Measurements from ENCODE around the gene DOLK. TPM values are rescaled to one million over a fixed set of nuclear protein-coding genes. Genes with fewer than 3 reads are reported as not detected.
"Not testable (repeated sequence)": the region's sequence is repeated elsewhere in the genome, so short reads cannot be mapped to it uniquely, and the experiment has no call there.

DOLK gene
- polyA plus RNA-seq (ENCODE audit: insufficient read depth in 1 of 5, insufficient read length in 5 of 5, low replicate concordance in 1 of 5): 10 to 100 TPM in 3 of 5 donors, 1 to 10 TPM in 2; 8.8 to 13.4 (median 10.9) TPM
- long read RNA-seq, donor 1, transcript DOLK-201 (1 exons, 2,090 nt): major isoform, 18 of 18 reads
- long read RNA-seq, donor 1, partial matches to known transcripts: 0 of 18 reads
- long read RNA-seq, donor 1, other reads (novel, unspliced or antisense): 0 of 18 reads
- long read RNA-seq, donor 2, transcript DOLK-201 (1 exons, 2,090 nt): major isoform, 11 of 11 reads
- long read RNA-seq, donor 2, partial matches to known transcripts: 0 of 11 reads
- long read RNA-seq, donor 2, other reads (novel, unspliced or antisense): 0 of 11 reads
- long read RNA-seq, donor 3, transcript DOLK-201 (1 exons, 2,090 nt): major isoform, 16 of 16 reads
- long read RNA-seq, donor 3, partial matches to known transcripts: 0 of 16 reads
- long read RNA-seq, donor 3, other reads (novel, unspliced or antisense): 0 of 16 reads
- long read RNA-seq, donor 4, transcript DOLK-201 (1 exons, 2,090 nt): major isoform, 8 of 8 reads
- long read RNA-seq, donor 4, partial matches to known transcripts: 0 of 8 reads
- long read RNA-seq, donor 4, other reads (novel, unspliced or antisense): 0 of 8 reads
- long read RNA-seq, donor 5, transcript DOLK-201 (1 exons, 2,090 nt): major isoform, 19 of 19 reads
- long read RNA-seq, donor 5, partial matches to known transcripts: 0 of 19 reads
- long read RNA-seq, donor 5, other reads (novel, unspliced or antisense): 0 of 19 reads
- long read RNA-seq, donor 6, transcript DOLK-201 (1 exons, 2,090 nt): major isoform, 24 of 24 reads
- long read RNA-seq, donor 6, partial matches to known transcripts: 0 of 24 reads
- long read RNA-seq, donor 6, other reads (novel, unspliced or antisense): 0 of 24 reads
- long read RNA-seq, donor 7, transcript DOLK-201 (1 exons, 2,090 nt): major isoform, 20 of 20 reads
- long read RNA-seq, donor 7, partial matches to known transcripts: 0 of 20 reads
- long read RNA-seq, donor 7, other reads (novel, unspliced or antisense): 0 of 20 reads
- long read RNA-seq, donor 8, transcript DOLK-201 (1 exons, 2,090 nt): major isoform, 7 of 7 reads
- long read RNA-seq, donor 8, partial matches to known transcripts: 0 of 7 reads
- long read RNA-seq, donor 8, other reads (novel, unspliced or antisense): 0 of 7 reads

DNA sequence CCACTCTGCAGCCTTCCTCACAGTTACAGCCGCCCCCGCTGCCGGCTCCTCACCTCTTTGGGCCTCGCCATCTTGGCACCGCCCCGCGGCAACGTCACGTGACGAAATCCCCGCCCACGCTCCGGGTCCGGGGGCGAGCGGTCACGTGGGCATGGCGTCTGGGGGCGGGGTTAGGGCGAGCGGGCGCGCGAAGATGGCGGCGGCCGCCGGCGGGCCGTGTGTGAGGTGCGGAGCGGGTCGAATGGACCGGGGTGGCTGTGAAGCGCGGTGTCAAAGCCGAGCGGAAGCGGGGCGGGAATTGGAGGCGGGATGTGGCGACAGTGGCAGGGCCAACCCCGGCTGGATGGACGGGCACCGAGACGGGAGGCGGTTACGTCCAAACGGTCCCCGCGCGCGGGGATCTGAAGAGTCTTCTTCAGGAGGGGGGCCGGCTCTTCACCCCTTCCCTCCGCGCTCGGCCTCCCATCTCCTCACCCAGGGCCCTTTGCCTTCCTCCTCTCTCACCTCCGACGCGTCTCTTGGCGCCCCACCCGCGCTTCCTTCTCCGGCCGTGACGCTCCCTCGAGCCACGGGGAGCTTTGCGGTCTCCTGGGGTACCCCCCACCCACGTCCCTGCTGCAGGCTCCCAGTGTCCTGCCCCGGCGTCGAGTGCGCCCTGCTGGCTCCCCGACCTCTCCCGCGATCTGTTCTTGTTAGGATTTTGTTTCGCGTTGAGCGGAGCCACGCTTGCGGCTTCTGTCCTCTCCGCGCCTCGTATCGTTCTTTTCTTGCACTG, at the start of gene DOLK, which contains the start of gene NUP188:
DOLK (minus strand) TSS at position 77 of the 775 bp plus-strand sequence. CDS start 300 bp downstream, outside the sequence.
NUP188 (plus strand) TSS at position 173 of the 775 bp plus-strand sequence; CDS start at position 194, 21 bp downstream.
- peak; percentile 93 to 94 for DNase-seq

DNA sequence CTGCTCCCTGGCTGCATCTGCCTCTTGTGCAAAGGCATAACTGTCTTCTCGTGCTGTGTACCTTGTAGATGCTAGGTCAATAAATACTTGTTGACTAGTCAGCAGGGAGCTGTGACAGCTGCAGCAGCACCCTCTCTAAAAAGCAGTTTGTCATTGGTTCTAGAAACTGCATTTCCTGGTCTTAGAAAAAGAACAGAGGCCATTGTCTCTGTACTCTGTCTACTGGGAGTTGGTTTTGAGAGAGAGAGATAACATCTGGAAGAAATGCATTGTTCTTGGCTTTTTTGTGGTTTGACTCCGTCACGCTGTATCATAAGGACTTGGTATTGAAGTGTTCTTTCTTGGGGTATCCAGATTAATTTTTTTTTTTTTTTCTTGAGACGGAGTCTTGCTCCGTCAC, 48.4 kb upstream of the DOLK start:
- DNase-seq: no peak

DNA sequence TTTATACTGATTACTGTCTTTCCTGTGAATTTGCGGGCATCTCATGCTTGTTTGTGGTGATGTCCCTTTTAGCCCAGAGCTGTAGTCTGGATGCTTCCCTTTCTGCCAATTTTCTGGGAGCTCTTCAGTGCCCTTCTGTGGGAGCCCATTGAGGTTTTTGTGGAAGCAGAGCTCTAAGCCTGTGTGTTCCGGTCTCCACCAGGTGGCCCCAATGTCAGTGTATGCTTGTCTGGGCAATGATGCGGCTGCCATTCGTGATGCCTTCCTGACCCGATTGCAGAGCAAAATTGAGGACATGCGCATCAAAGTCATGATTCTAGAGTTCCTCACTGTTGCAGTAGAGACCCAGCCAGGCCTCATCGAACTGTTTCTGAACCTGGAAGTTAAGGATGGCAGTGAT, 45.6 kb upstream of the DOLK start:
- DNase-seq: no peak

DNA sequence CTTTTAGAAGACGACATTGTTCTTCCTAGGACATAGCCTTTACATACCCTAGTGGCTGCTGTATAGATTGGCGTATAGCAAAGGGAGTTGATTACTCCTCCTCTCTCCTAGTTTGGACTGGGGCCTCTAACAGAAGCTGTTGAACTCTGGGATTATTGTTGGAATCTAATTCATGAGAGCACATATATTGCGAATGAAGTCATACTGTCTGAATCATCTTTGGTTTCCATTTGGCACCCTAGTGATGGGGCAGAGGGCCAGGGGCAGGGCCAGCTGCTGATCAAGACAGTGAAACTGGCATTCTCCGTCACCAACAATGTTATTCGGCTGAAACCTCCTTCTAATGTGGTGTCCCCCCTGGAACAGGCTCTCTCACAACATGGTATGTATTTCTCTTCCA, 40.4 kb upstream of the DOLK start:
- no peak for DNase-seq

DNA sequence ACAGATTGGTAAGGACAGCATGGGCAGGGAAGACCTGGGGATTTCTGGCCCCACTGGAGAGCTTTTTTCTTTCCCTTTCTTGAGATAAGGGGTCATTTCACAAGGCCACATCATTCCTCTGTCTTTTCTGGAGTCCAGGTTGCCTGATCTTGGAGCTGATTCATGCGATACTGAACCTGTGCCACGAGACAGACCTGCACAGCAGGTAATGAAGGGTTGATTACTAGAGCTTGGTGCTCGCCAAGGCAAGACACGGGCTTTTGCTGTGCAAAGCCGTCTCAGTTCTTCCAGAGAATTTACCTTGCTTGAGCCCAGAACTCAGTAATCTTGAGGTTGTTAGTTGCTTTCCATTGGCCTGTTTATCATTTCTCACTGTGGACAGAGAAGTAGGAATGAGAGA, 39.3 kb upstream of the DOLK start:
- DNase-seq: no peak

DNA sequence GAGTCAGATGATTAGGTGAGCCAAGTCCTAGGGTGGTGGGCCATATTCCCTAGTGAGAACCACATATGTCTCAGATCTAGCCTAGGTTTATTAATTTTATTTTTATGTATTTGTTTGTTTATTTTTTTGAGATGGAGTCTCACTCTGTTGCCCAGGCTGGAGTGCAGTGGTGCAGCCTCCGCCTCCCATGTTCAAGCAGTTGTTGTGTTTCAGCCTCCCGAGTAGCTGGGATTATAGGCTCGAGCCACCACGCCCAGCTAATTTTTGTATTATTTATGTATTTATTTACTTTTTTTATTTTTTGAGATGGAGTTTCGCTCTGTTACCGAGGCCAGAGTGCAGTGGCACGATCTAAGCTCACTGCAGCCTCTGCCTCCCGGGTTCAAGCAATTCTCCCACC, 36.1 kb upstream of the DOLK start:
- DNase-seq: no peak

DNA sequence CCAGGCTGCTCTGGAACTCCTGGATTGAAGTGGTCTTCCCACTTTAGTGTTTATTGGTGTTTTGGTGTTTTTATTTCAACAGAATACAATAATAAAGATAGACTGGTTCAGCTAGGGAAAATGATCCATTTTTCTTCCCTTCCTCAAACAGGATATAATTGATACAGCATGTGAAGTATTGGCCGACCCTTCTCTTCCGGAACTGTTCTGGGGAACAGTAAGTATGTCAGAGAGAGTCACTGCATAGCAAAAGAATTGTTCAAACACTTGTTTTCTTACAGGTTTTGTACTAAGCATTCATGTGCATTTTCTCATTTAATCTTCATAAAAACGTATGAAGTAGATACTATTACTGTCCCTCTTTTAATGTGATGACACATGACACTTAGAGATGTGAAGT, 31.7 kb upstream of the DOLK start:
- DNase-seq: no peak

DNA sequence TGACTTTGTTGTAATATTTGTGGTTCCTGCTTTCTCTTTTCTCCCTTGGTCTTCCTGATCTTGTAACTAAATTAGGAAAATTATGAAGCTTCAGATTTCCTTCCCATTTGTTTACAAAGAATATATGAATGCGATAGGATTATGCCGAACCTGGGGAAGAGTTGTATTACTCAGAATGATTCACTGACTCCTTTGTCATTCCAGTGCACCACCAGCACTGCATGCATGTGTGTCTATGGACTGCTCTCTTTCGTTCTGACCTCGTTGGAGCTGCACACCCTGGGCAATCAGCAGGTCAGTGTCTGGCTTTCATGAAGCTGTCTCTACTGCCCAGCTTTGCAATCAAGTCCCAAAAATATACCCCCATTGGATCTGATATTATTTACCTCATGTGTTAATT, 25.6 kb upstream of the DOLK start:
- no peak for DNase-seq

DNA sequence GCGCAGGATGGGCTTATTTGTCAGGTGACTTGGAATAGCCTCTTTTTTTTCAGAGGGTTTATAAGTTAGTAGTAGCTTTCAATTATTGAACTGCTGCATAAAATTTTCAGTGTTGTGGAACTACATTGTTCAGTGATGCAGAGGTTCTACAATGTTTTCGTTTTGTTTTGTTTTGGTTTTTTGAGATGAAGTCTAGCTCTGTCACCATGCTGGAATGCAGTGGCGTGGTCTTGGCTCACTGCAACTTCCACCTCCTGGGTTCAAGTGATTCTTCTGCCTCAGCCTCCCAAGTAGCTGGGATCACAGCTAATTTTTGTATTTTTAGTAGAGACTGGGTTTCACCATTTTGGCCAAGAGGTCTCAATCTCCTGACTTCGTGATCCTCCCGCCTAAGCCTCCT, 22.1 kb upstream of the DOLK start:
- DNase-seq: no peak

DNA sequence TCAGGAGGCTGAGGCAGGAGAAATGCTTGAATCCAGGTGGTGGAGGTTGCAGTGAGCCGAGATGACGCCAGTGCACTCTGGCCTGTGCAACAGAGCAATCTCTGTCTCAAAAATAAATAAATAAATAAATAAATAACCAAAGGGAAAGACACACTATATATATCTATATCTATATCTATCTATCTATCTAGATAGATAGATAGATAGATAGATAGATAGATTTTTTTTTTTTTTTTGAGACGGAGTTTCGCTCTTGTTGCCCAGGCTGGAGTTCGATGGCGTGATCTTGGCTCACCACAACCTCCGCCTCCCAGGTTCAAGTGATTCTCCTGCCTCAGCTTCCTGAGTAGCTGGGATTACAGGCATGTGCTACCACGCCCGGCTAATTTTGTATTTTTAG, 14.0 kb upstream of the DOLK start:
- DNase-seq: not testable (repeated sequence)

DNA sequence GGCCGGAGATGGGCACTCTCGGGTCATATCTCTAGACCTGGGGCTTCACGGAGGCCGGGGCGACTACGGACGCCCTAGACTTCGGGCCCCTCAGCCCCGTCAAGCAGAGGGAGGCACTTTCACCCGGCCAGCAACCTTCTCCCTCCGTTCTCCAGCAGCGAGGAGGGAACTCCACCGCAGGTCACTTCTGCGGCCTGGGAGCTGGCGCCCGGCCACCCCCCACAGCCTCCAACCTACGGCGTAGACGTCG, 201 bp downstream of the DOLK start:
- DNase-seq: no peak

DNA sequence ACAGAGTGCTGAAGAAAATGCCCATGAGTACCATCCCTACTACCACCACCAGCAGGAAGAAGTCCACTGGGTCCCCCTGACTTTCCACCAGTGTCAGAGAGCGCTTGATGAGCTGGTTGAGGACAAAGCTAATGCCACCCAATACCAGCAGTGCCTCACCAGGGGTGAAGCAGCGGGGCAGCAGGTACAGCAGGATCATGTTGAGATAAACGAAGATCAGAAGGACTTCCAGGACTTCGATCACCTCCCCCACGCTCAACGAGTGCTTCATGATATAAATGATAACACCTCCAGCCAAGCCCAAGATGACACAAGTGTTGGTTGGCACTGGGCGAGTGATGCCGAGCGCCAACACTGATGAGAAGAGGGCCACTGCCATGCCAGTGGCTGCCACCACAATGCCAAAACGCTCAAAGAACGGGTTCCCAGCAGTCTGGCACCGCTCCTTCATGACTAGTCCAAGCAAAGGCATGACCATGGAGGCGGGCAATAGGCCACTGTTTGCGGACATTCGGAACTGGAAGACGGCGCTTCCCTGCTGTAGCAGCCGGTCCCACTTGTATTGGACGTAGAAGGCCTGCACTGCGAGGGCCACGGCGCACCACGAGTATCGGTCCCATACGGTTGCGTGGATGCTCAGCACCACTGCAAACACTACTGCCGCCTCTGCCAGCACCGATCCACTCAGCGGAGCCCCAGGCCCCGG, 679 bp downstream of the DOLK start:
- no peak for DNase-seq

DNA sequence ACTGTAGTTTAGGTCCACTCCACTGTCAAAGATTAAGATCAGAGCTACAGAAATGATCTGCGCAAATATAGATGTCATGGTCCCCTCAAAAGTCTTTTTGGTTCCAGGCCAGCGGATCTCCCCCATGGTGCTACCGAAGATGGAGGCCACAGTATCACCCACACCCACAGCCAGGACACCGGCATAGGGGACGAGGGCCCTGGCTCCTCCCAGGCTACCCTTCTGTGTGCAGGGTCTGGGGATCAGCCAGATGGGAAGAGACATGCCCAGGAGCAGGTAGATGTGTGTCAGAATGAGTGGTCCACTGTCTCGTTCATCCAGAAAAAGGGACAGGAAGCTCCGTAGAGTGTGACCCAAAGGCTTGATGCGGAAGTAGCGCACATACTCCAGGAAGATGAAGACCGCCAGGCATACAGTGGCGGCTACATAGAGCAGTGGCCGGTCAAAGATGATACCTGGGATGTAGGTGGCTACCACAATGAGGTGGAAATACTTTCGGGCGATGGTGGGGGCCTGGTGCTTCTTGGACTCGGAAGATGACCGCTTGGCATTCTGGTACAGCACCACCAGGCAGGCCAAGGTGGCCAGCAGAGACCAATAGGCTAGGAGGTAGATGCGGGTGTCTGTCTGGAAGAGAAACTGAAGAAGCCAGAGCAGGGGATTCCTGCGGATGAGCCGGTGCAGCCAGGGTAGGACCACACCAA, 1.5 kb downstream of the DOLK start:
- no peak for DNase-seq

DNA sequence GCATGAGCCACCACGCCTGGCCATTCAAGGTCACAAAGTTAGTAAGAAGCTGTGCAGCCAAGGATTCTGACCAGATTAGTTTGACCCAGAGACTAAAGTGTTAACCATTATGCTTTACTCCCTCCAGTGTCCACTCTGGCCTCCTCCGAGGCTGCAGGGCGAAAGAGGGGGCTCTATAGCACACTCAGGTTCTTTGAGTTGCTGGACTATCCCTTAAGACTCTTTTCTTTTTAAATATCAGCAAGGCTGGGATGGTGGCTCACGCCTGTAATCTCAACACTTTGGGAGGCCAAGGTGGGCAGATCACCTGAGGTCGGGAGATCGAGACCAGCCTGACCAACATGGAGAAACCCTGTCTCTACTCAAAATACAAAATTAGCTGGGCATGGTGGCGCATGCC, 2.4 kb downstream of the DOLK start:
- not testable (repeated sequence) for DNase-seq

DNA sequence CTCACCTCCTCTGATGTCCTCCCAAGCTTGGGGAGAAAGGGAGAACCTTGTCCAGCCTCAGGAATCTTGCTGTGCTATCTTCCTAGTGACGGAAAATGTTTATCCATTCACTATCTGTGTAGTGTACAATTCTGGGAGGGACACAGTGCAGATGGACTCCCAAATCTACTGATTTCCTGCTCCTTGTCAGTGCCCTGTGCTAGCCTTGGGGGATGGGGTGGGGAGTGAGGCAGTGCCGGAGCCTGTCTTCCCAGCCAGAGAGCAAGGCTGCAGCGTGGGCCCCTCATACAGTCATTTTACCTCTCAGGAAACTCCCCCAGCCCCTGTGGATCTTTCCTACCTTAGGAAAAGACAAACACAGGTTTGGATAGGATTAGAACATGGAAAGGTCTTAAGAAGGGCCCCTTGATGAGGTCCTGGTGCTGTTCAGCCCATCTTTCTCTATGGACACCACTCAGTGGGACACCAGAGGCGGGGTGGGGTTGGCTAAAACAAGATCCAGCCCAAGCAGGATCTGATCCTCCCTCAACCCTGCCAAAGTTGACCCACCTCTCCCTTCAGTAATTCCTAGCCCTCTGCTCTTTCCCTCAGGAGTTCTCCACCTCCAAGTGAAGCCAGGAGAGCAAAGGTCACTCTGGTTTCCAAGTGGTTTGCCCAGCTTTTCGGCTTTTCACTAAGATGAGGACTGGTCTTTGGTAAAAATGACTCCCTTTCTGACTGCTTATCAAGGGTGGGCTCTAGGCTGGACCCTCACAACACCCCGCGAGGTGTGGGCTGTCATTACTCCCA, 3.4 kb downstream of the DOLK start:
- DNase-seq: no peak

DNA sequence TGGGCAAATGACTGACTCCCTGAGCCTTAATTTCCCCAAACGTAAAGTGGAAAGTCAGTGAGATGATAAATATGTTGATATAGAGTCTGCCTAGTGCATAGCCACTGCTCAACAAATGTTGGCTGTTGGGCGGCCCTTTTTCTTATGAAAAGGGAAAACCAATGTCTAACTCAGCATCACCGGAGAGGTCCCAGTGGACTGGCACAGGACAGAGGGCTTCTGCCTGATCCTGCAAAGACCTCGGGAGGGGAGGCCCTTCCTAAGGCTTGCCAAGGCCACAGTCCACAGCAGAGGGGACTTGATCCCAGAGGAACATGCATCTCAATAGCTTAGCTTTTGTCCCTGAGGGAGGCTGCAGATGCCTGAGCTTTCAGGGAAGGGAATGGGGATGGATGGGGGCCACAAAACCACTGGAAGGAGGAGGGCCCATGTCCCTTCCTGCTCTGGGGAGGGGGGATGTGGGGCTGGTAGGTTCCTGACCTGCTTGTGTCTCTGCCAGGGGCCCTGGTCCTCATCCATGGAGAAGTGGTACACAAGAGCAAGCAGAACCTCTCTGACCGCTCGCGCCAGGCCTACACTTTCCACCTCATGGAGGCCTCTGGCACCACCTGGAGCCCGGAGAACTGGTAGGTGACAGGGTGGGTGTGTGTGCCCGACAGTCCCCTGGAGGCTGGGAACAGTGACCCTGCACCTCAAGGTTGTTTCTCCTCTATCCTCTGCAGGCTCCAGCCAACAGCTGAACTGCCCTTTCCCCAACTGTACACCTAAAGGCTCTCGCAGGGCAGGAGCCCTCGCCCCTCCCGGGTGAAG, 6.3 kb downstream of the DOLK start:
- no peak for DNase-seq

DNA sequence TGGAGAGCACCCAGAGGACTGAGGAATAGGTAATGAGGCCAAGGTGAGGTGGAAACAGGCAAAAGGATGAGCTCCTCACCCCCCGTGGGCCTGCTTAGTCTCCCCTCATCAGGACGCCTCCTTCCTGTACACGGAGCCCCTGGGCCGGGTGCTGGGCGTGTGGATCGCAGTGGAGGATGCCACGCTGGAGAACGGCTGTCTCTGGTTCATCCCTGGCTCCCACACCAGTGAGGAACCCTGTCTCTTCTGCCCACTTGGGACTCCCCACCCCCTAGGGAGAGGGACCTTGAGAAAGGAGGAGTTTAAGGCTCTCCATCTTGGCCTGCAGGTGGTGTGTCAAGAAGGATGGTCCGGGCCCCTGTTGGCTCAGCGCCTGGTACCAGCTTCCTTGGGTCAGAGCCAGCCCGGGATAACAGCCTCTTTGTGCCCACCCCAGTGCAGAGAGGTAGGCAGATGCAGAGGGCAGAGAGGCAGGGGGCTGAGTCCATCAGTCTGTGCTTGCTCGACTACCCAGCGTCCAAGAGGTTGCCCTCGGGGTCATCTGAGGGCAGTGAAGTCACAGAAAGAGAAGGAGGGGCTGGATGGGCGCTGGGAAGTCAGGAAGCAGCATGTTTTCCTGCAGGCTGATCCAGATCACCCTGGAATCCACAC, 7.0 kb downstream of the DOLK start:
- no peak for DNase-seq
